Common myeloid progenitor, CD34-positive (primary cell): ENCODE results near the gene CLPTM1. TPM values are rescaled to one million over a fixed set of nuclear protein-coding genes. Genes with fewer than 3 reads are reported as not detected.

Experiments
- CTCF ChIA-PET: fragments of 350-600 bp; sonication (Branson Sonifier 250); formaldehyde crosslinking; loops from one replicate; lab custom pipeline; 2021; ENCODE audit warnings: antibody characterized with exemption; lab: Charles Lee
- POLR2A ChIA-PET: fragments of 350-600 bp; sonication (Branson Sonifier 250); formaldehyde crosslinking; loops from one replicate; lab custom pipeline; 2021; ENCODE audit warnings: antibody characterized with exemption; lab: Charles Lee
- DNase-seq, 3 donors: peaks; one replicate each; pipeline versions ENCODE4 v3.0.0 to v3.0.0-alpha.2; 2013
- H3K27ac ChIP-seq, 2 experiments: 1 replicate in 1 of 2; 2 replicates in 1 of 2; pipeline ENCODE4 v1.7.0; 2013; ENCODE audit warnings: inconsistent platforms in 2 of 2, low read length in 2 of 2, mild to moderate bottlenecking in 2 of 2, low read depth in 1 of 2, moderate library complexity in 1 of 2; ENCODE audit not compliant: severe bottlenecking in 2 of 2, insufficient read depth in 1 of 2, poor library complexity in 1 of 2
- H3K27me3 ChIP-seq, 5 experiments: replicated peaks in 2 of 5; 1 replicate in 3 of 5; 2 replicates in 2 of 5; pipeline versions ENCODE4 v1.6.1 to v1.7.0; 2013; ENCODE audit warnings: low read length in 4 of 5, mild to moderate bottlenecking in 2 of 5, moderate library complexity in 2 of 5, inconsistent platforms in 1 of 5; ENCODE audit not compliant: insufficient read depth in 5 of 5, control insufficient read depth in 4 of 5
- H3K36me3 ChIP-seq, 4 experiments: 1 replicate in 2 of 4; 2 replicates in 2 of 4; pipeline versions ENCODE4 v1.6.1 to v1.7.0; 2013; ENCODE audit warnings: low read length in 3 of 4, control low read depth in 1 of 4, mild to moderate bottlenecking in 1 of 4; ENCODE audit not compliant: control insufficient read depth in 4 of 4, insufficient read depth in 4 of 4
- H3K4me1 ChIP-seq, 4 experiments: 1 replicate in 3 of 4; 2 replicates in 1 of 4; pipeline versions ENCODE4 v1.6.1 to v1.7.1; 2013; ENCODE audit warnings: low read length in 3 of 4, mild to moderate bottlenecking in 3 of 4, control low read depth in 1 of 4, inconsistent platforms in 1 of 4, moderate library complexity in 1 of 4; ENCODE audit not compliant: control insufficient read depth in 4 of 4, insufficient read depth in 4 of 4; ENCODE audit errors: control extremely low read depth in 1 of 4
- H3K4me3 ChIP-seq, 7 experiments: 1 replicate in 4 of 7; 2 replicates in 3 of 7; pipeline versions ENCODE4 v1.5.1 to v1.7.0; 2013; ENCODE audit warnings: mild to moderate bottlenecking in 7 of 7, low read length in 6 of 7, moderate library complexity in 6 of 7, inconsistent platforms in 2 of 7, low read depth in 2 of 7, control low read depth in 1 of 7; ENCODE audit not compliant: insufficient read depth in 4 of 7, control insufficient read depth in 1 of 7; ENCODE audit errors: extremely low read depth in 1 of 7
- H3K9me3 ChIP-seq, 5 experiments: 1 replicate in 4 of 5; 2 replicates in 1 of 5; pipeline versions ENCODE4 v1.6.1 to v1.7.1; 2013; ENCODE audit warnings: low read length in 4 of 5, mild to moderate bottlenecking in 2 of 5, inconsistent platforms in 1 of 5, low read depth in 1 of 5, moderate library complexity in 1 of 5; ENCODE audit not compliant: control insufficient read depth in 4 of 5, insufficient read depth in 2 of 5; ENCODE audit errors: control extremely low read depth in 1 of 5
- WGBS: methylation state at CpG from one replicate; pipeline ENCODE4 v1.1.5; 2013; ENCODE audit not compliant: insufficient coverage; 5-methylcytosine and 5-hydroxymethylcytosine counted together
- polyA plus RNA-seq: library from polyadenylated mRNA; unstranded; fragments of 120-200 nt; gene quantifications from one replicate; pipeline ENCODE4 v1.2.1, GENCODE V29; 2013

The CLPTM1 gene
- polyA plus RNA-seq = 23.4 TPM

- Histone ChIP-seq H3K27me3 (no peaks in the 10 kb centered on the region), H3K4me1 (peaks cover 14 to 36% (median 30%) of the 10 kb centered on the region in 4 experiments), H3K27ac (peak within 1 kb of the TSS; percentile 91 to 95), H3K9me3 (no peaks in the 10 kb centered on the region), H3K36me3 (peaks cover 0 to 11% (median 4%) of the 10 kb centered on the region in 4 experiments), H3K4me3 (peak within 1 kb of the TSS; percentile 72 to 100 (median 97))
- ChIA-PET POLR2A (interaction anchor here (0.6 to 1.3 kb wide), 2 partner anchors 47 to 137 kb away, joined by 3 to 5 read pairs; no protein-coding TSS in a partner anchor), CTCF (interaction anchor here (1.0 to 10.4 kb wide), 6 partner anchors 9 to 231 kb away, joined by 3 to 102 read pairs (median 4); partner anchors contain the start of genes APOC1, APOC2 and APOE)
- 0% methylated on average over 53 of the region's 65 CpGs for WGBS
- DNase-seq = peak; percentile 97 to 99 (median 99)
Measured at GRCh38 chr19:44954649-44955504, at the start of gene CLPTM1. Gene CLPTM1, plus strand, starts transcription at chr19:44955380. Its CDS starts 16 bp downstream, at chr19:44955396.

- Histone ChIP-seq H3K36me3 (peaks cover 2 to 37% (median 16%) of the 10 kb centered on the region in 4 experiments), H3K27me3 (peaks cover 0 to 23% (median 4%) of the 10 kb centered on the region in 5 experiments), H3K4me1 (peaks cover 0 to 15% (median 13%) of the 10 kb centered on the region in 4 experiments), H3K27ac (peak within 1 kb of the TSS in 1 of 2 experiments; percentile 66), H3K4me3 (peak within 1 kb of the TSS in 3 of 7 experiments; percentile 11 to 39 (median 28)), H3K9me3 (no peaks in the 10 kb centered on the region)
- peak in 1 of 3 donors; percentile 13 for DNase-seq
- 2% methylated on average over 14 of the region's 20 CpGs for WGBS
- ChIA-PET POLR2A (interaction anchor here (0.5 to 0.6 kb wide), 3 partner anchors 11 to 35 kb away, joined by 3 to 7 read pairs (median 5); no protein-coding TSS in a partner anchor), CTCF (interaction anchor here (0.6 to 7.9 kb wide), 8 partner anchors 11 to 160 kb away, joined by 3 to 102 read pairs (median 4); partner anchors contain the start of gene CLPTM1)
Measured at GRCh38 chr19:44905437-44906160, 49.6 kb upstream of the CLPTM1 start, which contains the start of gene APOE. Gene APOE, plus strand, starts transcription at chr19:44905796. Its CDS starts 829 bp downstream, at chr19:44906625.

DNA sequence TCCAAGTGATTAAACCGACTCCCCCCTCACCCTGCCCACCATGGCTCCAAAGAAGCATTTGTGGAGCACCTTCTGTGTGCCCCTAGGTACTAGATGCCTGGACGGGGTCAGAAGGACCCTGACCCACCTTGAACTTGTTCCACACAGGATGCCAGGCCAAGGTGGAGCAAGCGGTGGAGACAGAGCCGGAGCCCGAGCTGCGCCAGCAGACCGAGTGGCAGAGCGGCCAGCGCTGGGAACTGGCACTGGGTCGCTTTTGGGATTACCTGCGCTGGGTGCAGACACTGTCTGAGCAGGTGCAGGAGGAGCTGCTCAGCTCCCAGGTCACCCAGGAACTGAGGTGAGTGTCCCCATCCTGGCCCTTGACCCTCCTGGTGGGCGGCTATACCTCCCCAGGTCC lies 47.6 kb upstream of the CLPTM1 start:
- H3K9me3 ChIP-seq = no peaks in the 10 kb centered on the region
- CTCF ChIA-PET = interaction anchor here (1.0 to 10.3 kb wide), 3 partner anchors 18 to 48 kb away, joined by 4 to 72 read pairs (median 11); no protein-coding TSS in a partner anchor
- H3K36me3 ChIP-seq = peaks cover 0 to 19% (median 3%) of the 10 kb centered on the region in 4 experiments
- peaks cover 0 to 22% (median 20%) of the 10 kb centered on the region in 4 experiments for H3K4me1 ChIP-seq
- no peak overlapping the region for H3K27ac ChIP-seq
- H3K27me3 ChIP-seq = peaks cover 0 to 23% (median 4%) of the 10 kb centered on the region in 5 experiments
- no peak overlapping the region for H3K4me3 ChIP-seq
- POLR2A ChIA-PET = no interaction called here
- whole genome bisulfite sequencing = 98% methylated on average over 11 of the region's 12 CpGs
- DNase-seq = no peak

DNA sequence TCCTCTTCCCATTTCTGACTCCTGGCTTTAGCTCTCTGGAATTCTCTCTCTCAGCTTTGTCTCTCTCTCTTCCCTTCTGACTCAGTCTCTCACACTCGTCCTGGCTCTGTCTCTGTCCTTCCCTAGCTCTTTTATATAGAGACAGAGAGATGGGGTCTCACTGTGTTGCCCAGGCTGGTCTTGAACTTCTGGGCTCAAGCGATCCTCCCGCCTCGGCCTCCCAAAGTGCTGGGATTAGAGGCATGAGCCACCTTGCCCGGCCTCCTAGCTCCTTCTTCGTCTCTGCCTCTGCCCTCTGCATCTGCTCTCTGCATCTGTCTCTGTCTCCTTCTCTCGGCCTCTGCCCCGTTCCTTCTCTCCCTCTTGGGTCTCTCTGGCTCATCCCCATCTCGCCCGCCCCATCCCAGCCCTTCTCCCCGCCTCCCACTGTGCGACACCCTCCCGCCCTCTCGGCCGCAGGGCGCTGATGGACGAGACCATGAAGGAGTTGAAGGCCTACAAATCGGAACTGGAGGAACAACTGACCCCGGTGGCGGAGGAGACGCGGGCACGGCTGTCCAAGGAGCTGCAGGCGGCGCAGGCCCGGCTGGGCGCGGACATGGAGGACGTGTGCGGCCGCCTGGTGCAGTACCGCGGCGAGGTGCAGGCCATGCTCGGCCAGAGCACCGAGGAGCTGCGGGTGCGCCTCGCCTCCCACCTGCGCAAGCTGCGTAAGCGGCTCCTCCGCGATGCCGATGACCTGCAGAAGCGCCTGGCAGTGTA lies 46.9 kb upstream of the CLPTM1 start:
- DNase-seq = no peak
- Histone ChIP-seq H3K9me3 (no peaks in the 10 kb centered on the region), H3K27me3 (peaks cover 0 to 23% (median 4%) of the 10 kb centered on the region in 5 experiments), H3K4me3 (no peak overlapping the region), H3K4me1 (peaks cover 0 to 27% (median 21%) of the 10 kb centered on the region in 4 experiments), H3K27ac (no peak overlapping the region), H3K36me3 (peaks cover 0 to 13% (median under 1%) of the 10 kb centered on the region in 4 experiments)
- POLR2A ChIA-PET = no interaction called here
- 97% methylated on average over 40 of the region's 46 CpGs for WGBS
- CTCF ChIA-PET = interaction anchor here (1.0 to 10.3 kb wide), 3 partner anchors 18 to 48 kb away, joined by 4 to 72 read pairs (median 11); no protein-coding TSS in a partner anchor

DNA sequence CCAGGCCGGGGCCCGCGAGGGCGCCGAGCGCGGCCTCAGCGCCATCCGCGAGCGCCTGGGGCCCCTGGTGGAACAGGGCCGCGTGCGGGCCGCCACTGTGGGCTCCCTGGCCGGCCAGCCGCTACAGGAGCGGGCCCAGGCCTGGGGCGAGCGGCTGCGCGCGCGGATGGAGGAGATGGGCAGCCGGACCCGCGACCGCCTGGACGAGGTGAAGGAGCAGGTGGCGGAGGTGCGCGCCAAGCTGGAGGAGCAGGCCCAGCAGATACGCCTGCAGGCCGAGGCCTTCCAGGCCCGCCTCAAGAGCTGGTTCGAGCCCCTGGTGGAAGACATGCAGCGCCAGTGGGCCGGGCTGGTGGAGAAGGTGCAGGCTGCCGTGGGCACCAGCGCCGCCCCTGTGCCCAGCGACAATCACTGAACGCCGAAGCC lies 46.3 kb upstream of the CLPTM1 start:
- WGBS = 97% methylated on average over 41 of the region's 44 CpGs
- POLR2A ChIA-PET = no interaction called here
- H3K9me3 ChIP-seq = no peaks in the 10 kb centered on the region
- CTCF ChIA-PET = interaction anchor here (10.3 kb wide), 1 partner anchor 43 kb away, joined by 72 read pairs; no protein-coding TSS in a partner anchor
- peaks cover 0 to 31% (median 22%) of the 10 kb centered on the region in 4 experiments for H3K4me1 ChIP-seq
- no peak overlapping the region for H3K27ac ChIP-seq
- peaks cover 0 to 8% (median 0%) of the 10 kb centered on the region in 4 experiments for H3K36me3 ChIP-seq
- DNase-seq = no peak
- H3K27me3 ChIP-seq = peaks cover 0 to 23% (median 4%) of the 10 kb centered on the region in 5 experiments
- no peak overlapping the region for H3K4me3 ChIP-seq

- WGBS = 100% methylated on average over 2 of the region's 5 CpGs
- H3K27ac ChIP-seq = peak overlapping the region in 1 of 2 experiments; percentile 25
- peaks cover 0 to 40% (median 31%) of the 10 kb centered on the region in 4 experiments for H3K4me1 ChIP-seq
- ChIA-PET CTCF (interaction anchor here (0.7 to 10.3 kb wide), 4 partner anchors 20 to 186 kb away, joined by 3 to 72 read pairs (median 4); no protein-coding TSS in a partner anchor), POLR2A (no interaction called here)
- H3K27me3 ChIP-seq = peaks cover 0 to 23% (median 4%) of the 10 kb centered on the region in 5 experiments
- no peaks in the 10 kb centered on the region for H3K9me3 ChIP-seq
- peak in 1 of 3 donors; percentile 22 for DNase-seq
- no peak overlapping the region for H3K4me3 ChIP-seq
- H3K36me3 ChIP-seq = no peaks in the 10 kb centered on the region
Measured at GRCh38 chr19:44909775-44910174, 45.4 kb upstream of the CLPTM1 start.
